ENCODE results near the gene GPR87.

The GPR87 gene

DNA sequence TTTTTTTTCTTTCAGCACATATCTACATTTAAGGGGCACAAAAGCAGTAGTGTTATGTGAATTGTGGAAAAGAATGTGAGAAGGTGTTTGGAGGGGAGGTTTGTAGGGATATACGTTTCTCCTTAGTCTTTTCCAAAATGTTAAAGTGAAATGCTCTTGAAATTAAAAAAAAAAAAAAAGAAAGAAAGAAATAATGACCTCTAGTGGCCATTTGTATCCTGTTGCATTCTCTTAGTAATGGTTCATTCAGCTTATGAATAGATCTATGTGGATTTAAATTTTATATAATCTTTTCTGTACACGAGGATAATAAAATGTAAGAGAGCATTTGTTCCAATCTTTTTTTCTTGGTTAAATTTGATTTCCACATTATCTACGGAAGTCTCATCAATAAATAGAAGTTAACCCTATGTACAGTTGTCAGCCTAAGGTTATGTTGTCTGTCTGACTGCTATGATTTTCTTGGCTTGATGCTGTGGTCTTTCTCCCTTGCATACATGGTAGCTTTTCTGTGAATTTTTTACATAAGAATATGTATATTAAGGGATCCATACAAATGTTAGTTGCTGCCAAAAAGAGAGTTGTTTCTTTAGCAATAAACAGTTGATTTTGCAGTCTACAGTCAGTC is 11.1 kb upstream of the GPR87 start:
- H3K36me3 Mint-ChIP-seq: no peaks in the 10 kb centered on the region
- H3K4me1 Mint-ChIP-seq: peaks cover 8% of the 10 kb centered on the region
- DNase-seq (ENCODE audit: low spot score in 2 of 2): no peak
- H3K27ac Mint-ChIP-seq: no peak overlapping the region
- no peak for ATAC-seq
- H3K9me3 Mint-ChIP-seq: no peaks in the 10 kb centered on the region
- H3K4me3 Mint-ChIP-seq: peak overlapping the region; percentile 31

DNA sequence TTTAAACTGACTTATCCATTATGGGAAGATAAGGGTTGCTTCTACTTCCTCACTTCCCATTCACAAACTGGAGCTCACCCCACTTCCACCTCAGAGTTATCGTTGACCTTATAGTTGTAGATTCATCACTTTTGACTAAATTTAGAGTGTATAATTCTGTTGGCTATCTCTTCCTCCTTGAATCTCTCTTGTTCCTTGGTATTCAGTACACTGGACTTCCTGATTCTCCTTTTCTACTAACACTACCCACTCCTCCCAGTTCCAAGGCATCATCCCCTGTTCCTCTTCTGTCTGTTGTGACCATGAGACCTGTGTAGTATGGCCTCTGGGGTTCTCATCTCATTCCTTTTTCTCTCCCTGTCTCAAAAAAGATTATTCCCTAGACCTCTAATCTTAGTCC is 5.9 kb upstream of the GPR87 start:
- Mint-ChIP-seq H3K36me3 (no peaks in the 10 kb centered on the region), H3K4me1 (peaks cover 10% of the 10 kb centered on the region), H3K27ac (no peak overlapping the region), H3K9me3 (no peaks in the 10 kb centered on the region), H3K4me3 (no peak overlapping the region)
- ATAC-seq: no peak
- no peak for DNase-seq (ENCODE audit: low spot score in 2 of 2)

DNA sequence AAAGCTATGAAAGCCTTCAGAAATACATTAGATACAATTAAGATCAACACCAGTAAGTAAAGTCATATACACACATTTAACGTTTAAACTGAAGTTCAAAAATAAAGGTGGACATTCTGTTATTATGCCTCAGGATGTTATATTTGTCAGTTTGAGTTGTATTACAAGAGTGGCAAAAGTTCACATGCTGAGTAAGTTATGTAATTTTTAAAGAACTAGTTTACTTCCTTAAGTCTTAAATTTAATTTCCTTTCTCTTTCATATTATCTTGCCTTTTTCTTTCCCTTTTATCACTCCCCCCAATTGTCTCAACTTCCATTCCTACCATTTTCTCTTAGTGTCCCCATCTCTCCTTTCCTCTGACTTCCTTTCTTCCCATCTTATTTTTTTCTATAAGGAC is 4.9 kb upstream of the GPR87 start:
- DNase-seq (ENCODE audit: low spot score in 2 of 2): no peak
- H3K4me3 Mint-ChIP-seq: no peak overlapping the region
- ATAC-seq: no peak
- no peaks in the 10 kb centered on the region for H3K9me3 Mint-ChIP-seq
- no peaks in the 10 kb centered on the region for H3K36me3 Mint-ChIP-seq
- no peak overlapping the region for H3K27ac Mint-ChIP-seq
- H3K4me1 Mint-ChIP-seq: peaks cover 14% of the 10 kb centered on the region

DNA sequence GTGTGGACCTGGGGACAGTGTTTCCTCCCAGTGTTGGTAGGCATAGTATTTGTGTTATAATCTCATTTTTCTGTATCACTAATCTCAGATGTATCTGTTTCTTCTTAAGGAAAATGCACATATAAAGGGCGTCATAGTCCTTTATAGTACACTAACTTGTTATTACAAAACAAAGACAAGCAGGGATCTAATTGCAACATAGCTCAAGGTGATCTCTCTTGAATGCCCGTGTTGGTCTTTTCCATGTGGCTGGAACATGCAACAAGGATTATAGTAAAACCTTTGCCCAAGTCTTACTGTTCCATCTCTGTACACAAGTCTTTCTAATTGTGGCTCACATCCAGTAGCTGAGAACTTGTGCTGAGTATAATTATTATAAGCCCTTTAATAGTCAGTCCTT is 3.5 kb upstream of the GPR87 start:
- no peak for DNase-seq (ENCODE audit: low spot score in 2 of 2)
- no peaks in the 10 kb centered on the region for H3K36me3 Mint-ChIP-seq
- no peaks in the 10 kb centered on the region for H3K9me3 Mint-ChIP-seq
- H3K27ac Mint-ChIP-seq: no peak overlapping the region
- peaks cover 20% of the 10 kb centered on the region for H3K4me1 Mint-ChIP-seq
- H3K4me3 Mint-ChIP-seq: no peak overlapping the region
- ATAC-seq: no peak

DNA sequence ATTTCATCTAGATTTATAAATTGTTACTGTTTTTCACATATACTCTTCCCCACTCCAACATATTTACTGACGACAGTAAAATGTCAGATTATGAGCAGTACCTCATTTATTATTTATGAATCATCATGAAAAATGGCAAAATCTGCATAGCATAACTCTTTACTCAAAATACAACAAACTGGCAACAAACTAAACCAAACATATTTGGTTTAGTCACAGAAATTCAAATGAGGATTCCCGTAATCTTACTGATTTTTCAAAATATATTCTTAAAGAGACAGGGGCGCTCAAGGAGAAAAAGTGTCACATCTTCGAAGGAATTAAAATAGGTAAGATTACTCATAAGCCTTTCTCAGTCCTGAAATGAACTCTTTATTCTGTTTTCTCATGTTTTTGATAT is 3.0 kb upstream of the GPR87 start:
- ATAC-seq: peak; percentile 35
- Mint-ChIP-seq H3K4me3 (no peak overlapping the region), H3K36me3 (no peaks in the 10 kb centered on the region), H3K27ac (no peak overlapping the region), H3K9me3 (no peaks in the 10 kb centered on the region), H3K4me1 (peaks cover 20% of the 10 kb centered on the region)
- DNase-seq (ENCODE audit: low spot score in 2 of 2): no peak

DNA sequence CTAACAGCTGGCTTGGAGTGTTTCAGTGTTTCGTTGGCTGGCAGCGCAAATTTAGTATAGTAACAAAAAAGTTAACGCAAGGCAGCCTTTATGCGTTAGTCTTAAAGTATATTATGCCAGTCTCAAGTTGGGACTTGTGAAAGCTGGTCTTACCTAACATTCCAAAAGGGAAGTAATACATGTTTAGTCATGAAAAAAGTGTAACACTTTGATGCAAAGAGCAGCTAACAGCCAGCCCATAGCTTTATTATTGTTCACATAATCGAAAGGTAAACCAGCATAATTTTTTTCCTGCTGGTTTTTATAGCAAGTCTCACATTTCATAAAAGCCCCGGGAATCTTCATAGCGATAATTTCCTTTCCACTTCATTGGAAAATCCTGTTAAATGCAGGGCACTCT is 2.4 kb upstream of the GPR87 start:
- no peaks in the 10 kb centered on the region for H3K9me3 Mint-ChIP-seq
- H3K27ac Mint-ChIP-seq: no peak overlapping the region
- ATAC-seq (no peak), DNase-seq (ENCODE audit: low spot score in 2 of 2) (no peak)
- H3K4me1 Mint-ChIP-seq: peaks cover 20% of the 10 kb centered on the region
- no peaks in the 10 kb centered on the region for H3K36me3 Mint-ChIP-seq
- H3K4me3 Mint-ChIP-seq: no peak overlapping the region

DNA sequence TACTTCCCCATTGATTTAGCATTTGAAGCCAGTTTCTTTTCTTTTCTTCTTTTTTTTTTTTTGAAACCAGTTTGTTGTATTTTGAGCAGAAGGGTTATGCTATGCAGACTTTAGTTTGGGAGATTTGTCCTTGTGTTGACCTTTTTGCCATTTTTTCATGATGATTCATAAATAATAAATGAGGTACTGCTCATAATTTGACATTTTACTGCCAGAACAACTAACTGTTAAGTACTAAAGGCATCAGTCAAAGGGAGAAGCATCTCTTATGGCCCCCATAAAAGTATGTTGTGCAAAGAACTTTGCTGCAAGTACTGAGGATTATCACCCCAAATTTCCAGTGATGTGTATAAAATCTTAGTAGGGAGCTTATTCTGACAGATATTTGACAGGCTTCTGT is 1.7 kb upstream of the GPR87 start:
- Mint-ChIP-seq H3K9me3 (no peaks in the 10 kb centered on the region), H3K27ac (no peak overlapping the region), H3K4me1 (peaks cover 20% of the 10 kb centered on the region), H3K4me3 (no peak overlapping the region), H3K36me3 (no peaks in the 10 kb centered on the region)
- ATAC-seq (no peak), DNase-seq (ENCODE audit: low spot score in 2 of 2) (no peak)

DNA sequence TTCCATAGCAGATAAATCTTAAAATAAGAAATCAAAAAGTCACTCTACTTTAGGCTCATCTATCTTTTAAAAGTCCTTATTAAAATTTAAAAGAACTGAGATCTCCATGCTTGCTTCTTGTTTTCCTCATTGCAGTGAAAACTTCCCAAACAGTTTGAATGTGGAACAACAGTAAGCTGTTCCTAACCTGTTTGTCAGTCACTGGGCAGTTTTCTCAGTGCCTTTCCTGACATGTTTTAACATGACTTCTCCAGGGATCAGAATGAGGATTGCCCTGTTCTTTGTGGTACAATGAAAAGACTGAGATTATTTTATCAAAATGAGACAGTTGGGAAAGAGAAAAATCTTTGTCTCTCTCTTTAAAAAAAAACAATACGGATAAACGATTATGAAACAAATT is 774 bp downstream of the GPR87 start:
- Mint-ChIP-seq H3K9me3 (no peaks in the 10 kb centered on the region), H3K27ac (peak overlapping the region; percentile 63), H3K36me3 (no peaks in the 10 kb centered on the region), H3K4me3 (peak overlapping the region; percentile 7), H3K4me1 (peaks cover 13% of the 10 kb centered on the region)
- ATAC-seq: no peak
- no peak for DNase-seq (ENCODE audit: low spot score in 2 of 2)

DNA sequence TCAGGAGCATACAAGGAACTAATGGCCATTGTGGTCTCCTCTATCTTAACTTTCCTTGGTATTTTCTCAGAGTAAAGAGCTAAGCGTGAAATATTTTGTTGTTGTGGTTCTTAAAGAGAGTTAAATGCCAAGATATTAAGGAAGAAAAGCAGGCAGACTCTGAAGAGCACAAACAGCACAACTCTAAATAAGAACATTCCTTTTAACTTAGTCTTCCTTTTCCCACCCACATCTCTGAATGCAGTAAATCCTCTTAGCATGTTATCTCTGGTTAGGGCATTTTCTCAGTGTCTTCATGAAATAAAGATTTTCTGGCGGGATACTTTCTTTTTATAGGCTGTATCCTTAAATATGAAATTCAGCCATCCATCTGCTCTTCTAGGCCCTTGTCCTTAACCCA is 1.5 kb downstream of the GPR87 start:
- Mint-ChIP-seq H3K27ac (no peak overlapping the region), H3K4me3 (peak overlapping the region; percentile 2), H3K9me3 (no peaks in the 10 kb centered on the region), H3K4me1 (peaks cover 10% of the 10 kb centered on the region), H3K36me3 (no peaks in the 10 kb centered on the region)
- DNase-seq (ENCODE audit: low spot score in 2 of 2): no peak
- ATAC-seq: no peak

DNA sequence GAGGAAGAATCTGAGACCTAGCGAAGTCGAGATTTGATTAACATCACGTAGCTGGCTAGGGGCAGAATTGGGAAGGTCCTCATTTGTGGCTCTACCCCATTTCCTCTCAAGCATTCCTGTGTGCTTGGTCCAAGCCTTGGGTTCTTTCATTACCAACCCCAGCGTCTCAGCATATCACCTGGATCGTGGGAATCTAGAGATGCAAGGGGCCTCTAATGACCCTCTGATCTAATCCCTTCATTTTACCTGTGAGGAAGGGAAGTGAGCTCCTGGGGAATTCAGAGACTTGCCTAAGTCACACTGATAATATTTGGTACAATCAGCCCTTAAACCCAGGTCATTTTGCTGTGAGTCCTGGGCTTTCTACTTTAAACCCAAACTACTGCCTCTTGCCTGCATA is 2.0 kb downstream of the GPR87 start:
- ATAC-seq (no peak), DNase-seq (ENCODE audit: low spot score in 2 of 2) (no peak)
- H3K27ac Mint-ChIP-seq: no peak overlapping the region
- H3K9me3 Mint-ChIP-seq: no peaks in the 10 kb centered on the region
- peaks cover 10% of the 10 kb centered on the region for H3K4me1 Mint-ChIP-seq
- no peaks in the 10 kb centered on the region for H3K36me3 Mint-ChIP-seq
- H3K4me3 Mint-ChIP-seq: peak overlapping the region; percentile 2

DNA sequence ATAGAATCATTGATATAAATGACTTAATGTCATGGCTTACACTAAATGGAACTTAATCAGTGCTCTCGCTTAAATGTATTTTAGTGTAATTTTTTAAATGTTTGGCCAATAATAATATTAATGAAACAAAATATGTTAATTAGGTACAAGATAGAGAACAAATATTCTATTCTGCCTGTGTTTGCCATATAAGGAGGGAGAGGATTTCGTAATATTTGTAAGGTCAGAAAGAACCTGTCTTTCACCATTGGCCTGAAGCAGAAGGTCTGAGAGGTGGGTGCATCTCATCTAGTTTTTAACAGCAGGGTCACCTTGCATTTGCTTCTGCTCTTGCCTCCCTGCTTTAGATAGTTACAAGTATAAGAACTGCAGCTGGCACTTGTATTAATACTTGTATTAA is 2.5 kb downstream of the GPR87 start:
- peaks cover 10% of the 10 kb centered on the region for H3K4me1 Mint-ChIP-seq
- ATAC-seq (no peak), DNase-seq (ENCODE audit: low spot score in 2 of 2) (no peak)
- no peak overlapping the region for H3K27ac Mint-ChIP-seq
- H3K36me3 Mint-ChIP-seq: no peaks in the 10 kb centered on the region
- no peaks in the 10 kb centered on the region for H3K9me3 Mint-ChIP-seq
- no peak overlapping the region for H3K4me3 Mint-ChIP-seq

DNA sequence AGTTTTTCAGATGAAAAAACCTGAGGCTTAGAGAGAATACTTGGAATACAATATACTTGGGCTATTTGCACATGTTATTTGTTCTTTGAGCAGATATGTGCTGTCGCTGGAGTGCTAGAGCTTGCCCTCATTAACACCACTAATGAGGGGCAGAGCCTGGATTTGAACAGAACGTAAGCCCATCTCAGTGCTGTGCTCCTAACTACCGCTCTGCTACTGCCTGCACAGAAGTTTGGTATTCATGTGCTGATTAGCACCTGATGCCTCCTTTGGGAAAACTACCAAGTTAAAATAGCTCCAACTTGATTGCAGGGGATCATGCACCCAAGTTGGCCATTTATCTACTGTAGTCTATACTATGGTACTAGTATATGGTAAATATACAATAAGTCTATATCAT is 3.6 kb downstream of the GPR87 start:
- Mint-ChIP-seq H3K4me3 (no peak overlapping the region), H3K9me3 (no peaks in the 10 kb centered on the region), H3K27ac (no peak overlapping the region), H3K4me1 (peaks cover 10% of the 10 kb centered on the region), H3K36me3 (no peaks in the 10 kb centered on the region)
- no peak for DNase-seq (ENCODE audit: low spot score in 2 of 2)
- ATAC-seq: no peak

DNA sequence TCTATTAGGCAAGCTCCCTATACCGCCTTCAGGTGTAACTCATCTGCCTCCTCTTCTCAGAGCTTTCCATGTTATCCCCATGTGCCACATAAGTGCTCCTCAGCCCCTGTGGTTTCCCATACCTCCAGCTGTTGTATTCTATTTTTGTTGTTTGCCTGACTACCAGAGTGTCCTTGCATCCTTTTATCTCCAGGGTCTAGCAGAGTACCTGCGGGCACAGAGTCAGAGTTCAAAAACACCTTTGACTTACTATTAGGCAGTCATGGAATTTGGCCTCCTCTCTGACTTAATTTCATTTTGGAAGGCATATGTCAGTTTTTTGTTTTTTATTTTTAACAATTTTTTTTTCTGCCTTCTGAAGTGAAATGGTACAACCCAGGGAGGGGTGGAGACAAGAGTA is 7.1 kb downstream of the GPR87 start:
- Mint-ChIP-seq H3K27ac (no peak overlapping the region), H3K4me1 (peaks cover 21% of the 10 kb centered on the region), H3K9me3 (no peaks in the 10 kb centered on the region), H3K4me3 (no peak overlapping the region), H3K36me3 (no peaks in the 10 kb centered on the region)
- ATAC-seq (no peak), DNase-seq (ENCODE audit: low spot score in 2 of 2) (no peak)

DNA sequence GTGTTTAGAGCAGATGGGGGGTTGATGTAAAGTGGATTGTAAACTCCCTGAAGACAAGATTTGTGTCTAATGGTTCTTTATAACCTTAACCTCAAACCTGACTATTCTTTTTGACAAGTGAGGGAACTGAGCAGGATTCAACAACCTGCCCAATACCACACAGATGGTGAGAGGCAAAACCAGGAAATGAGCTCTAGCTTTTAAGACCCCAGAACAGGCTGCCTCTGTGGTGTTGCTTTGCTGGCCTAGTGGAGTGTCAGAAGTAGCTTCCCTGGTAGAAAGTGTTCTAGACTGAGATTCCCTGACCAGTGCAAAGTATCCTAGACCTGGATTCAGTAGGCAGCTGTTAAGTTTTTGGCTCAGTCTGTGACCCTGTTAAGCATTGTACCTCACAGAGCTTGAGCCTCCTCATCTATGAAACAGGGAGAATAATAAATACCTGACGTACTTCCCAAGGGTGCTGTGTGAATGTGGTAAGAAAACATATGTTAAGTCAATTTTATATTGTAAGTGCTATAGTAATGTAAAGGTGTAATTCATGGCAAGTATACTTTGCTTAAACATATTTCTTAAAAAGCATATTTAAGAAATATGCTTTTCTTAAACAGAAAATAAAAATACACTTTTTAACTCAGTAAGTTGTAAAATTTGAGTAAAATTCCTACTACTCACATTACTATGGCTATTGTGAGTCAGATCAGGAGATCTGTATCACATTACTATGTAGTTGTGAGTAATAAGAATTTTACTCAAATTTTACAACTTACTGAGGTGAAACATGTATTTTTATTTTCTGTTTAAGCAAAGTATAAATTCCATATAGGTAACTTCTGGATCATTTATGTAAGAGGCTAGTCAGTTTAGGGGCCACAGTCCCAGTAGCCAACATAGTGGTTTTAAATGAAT is 8.8 kb downstream of the GPR87 start:
- ATAC-seq (peak; percentile 76), DNase-seq (ENCODE audit: low spot score in 2 of 2) (peak in 1 of 2 donors; percentile 47)
- Mint-ChIP-seq H3K9me3 (no peaks in the 10 kb centered on the region), H3K27ac (peak overlapping the region; percentile 29), H3K4me1 (peaks cover 34% of the 10 kb centered on the region), H3K36me3 (no peaks in the 10 kb centered on the region), H3K4me3 (no peak overlapping the region)

DNA sequence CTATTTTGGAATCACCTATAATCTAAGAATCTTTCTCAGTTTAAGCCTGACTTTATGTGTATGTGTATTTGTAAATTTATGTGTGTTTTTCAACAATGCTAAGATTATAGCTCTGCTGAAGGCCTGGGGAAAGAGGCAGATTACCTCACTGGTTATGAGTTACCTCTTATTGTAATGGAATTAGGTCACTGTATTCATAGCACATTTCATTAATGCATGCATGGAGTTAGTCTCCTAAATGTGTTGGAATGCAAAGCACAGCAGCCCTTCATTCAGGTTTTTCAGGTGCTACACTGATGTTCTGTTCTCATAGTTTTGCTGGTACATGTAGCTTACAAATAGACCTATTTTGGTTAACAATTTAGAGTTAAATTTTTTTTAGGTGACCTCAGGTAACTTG is 9.5 kb downstream of the GPR87 start:
- no peaks in the 10 kb centered on the region for H3K9me3 Mint-ChIP-seq
- no peak for DNase-seq (ENCODE audit: low spot score in 2 of 2)
- peak overlapping the region; percentile 29 for H3K27ac Mint-ChIP-seq

DNA sequence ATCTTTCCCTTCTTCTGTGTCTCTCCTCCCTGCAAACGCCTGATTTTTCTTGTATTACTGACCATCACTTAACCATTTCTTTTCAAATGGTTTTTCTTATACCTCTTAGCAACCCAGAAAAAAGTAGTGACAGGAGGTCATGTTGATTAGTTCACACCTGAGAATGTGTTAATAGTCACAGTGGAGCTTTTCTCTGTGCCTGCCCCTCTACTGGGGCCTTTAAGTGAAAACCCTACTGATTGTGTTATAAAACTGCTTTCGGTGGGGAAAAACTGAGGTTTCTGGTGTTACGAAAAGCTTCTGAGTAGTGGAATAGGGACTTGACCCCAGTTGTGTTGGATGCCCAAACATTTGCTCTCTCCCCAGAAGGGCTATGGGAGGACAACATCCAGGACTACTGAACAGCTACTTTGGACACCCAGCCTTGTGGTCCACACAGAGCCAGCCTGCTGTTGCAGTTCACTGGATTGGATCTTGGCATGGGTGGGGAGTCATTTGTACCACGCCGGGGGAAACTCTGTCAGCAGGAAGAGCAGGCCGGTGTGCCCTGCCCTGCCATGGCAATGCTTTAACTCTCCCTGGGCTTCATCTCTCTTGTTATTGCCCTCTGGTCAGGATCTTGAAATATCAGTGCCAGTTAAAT is 10.3 kb downstream of the GPR87 start:
- ATAC-seq: no peak
- no peak for DNase-seq (ENCODE audit: low spot score in 2 of 2)
- H3K27ac Mint-ChIP-seq: no peak overlapping the region
- H3K4me3 Mint-ChIP-seq: peak overlapping the region; percentile 16
- no peaks in the 10 kb centered on the region for H3K9me3 Mint-ChIP-seq
- peaks cover 47% of the 10 kb centered on the region for H3K4me1 Mint-ChIP-seq
- H3K36me3 Mint-ChIP-seq: no peaks in the 10 kb centered on the region

More for the DNA sequence above, 9.5 kb downstream of the GPR87 start:
- Mint-ChIP-seq H3K36me3 (no peaks in the 10 kb centered on the region), H3K4me3 (no peak overlapping the region), H3K4me1 (peaks cover 39% of the 10 kb centered on the region)
- ATAC-seq: no peak
